ENCODE data around the gene ACTR6.
"Not testable (repeated sequence)": the region's sequence is repeated elsewhere in the genome, so short reads cannot be mapped to it uniquely, and the experiment has no call there.

Gene ACTR6

GRCh38 chr12:100222173-100222572 lies 21.6 kb downstream of the ACTR6 start:
- DNase-seq = not testable (repeated sequence)

GRCh38 chr12:100225491-100225890 lies 24.9 kb downstream of the ACTR6 start:
- no peak for DNase-seq

DNA sequence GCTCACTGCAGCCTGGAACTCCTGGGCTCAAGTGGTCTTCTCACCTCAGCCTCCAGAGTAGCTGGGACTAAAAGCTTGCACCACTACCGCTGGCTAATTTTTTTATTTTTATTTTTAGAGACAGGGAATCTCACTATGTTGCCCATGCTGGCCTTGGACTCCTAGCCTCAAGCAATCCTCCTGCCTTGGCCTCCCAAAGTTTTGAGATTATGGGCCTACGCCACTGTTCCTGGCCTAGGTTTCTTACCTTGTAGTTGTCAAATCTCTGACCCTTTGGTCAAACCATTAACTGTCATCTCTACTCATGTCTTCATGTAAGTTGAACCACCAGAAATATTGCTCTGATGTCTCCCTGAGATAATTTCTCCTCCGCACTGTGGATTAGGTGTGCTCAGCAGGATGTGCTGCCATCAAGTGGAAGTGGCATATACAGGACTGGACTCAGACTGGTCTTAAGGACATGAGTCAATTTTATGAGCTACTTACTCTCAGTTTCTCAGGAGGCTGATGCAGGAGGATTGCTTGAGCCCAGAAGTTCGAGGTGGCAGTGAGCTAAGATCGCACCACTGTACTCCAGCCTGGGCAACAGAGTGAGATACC lies 28.5 kb downstream of the ACTR6 start:
- no peak for DNase-seq

- no peak for DNase-seq
These were observed 29.3 kb downstream of the ACTR6 start for GRCh38 chr12:100229876-100230275.

GRCh38 chr12:100231873-100232272 lies 31.3 kb downstream of the ACTR6 start:
- DNase-seq = not testable (repeated sequence)

- DNase-seq = no peak
These were observed 33.6 kb downstream of the ACTR6 start for GRCh38 chr12:100234166-100234565.

- DNase-seq = no peak
These were observed 34.1 kb downstream of the ACTR6 start for GRCh38 chr12:100234591-100235304.

DNA sequence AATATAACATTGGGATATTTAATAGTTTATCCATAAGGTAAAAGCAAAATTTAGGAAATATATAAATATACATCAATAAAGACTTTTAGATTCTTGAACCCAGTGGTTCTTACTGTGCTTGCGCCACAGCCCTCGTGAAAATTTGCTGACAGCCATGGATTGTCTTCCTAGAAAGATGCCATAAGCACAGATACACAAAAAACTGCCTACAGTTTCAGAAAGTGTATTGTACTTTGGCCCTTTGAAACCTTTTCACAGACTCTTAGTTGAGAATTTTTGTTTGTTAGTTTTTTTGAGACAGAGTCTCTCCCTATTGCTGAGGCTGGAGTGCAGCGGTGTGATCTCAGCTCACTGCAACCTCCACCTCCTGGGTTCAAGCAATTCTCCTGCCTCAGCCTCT lies 38.2 kb downstream of the ACTR6 start:
- DNase-seq = no peak

- no peak for DNase-seq
These were observed 39.0 kb downstream of the ACTR6 start for GRCh38 chr12:100239589-100239988.

- DNase-seq = no peak
These were observed 42.5 kb downstream of the ACTR6 start for GRCh38 chr12:100243137-100243536.

- no peak for DNase-seq
These were observed 47.1 kb downstream of the ACTR6 start for GRCh38 chr12:100247765-100248164.

DNA sequence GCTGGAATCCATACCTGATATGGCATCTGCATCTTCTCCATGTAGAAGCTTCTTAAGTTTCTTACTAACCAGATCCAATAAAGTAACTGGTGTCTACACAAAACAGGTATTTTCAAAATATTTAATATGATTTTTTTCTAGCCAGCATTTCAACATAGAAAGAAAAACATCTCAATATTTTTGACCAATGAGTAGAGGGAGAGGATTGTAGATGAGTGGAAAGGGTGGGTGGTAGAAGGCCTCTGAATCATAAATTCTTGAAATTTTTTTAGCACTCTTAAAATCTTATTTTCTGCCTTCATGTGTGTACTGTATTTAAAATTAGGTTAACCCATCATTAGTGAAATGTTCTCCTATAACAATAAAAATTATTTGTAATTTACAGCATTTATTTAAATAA lies 48.3 kb downstream of the ACTR6 start:
- DNase-seq = no peak

- no peak for DNase-seq
These were observed 49.3 kb downstream of the ACTR6 start for GRCh38 chr12:100249941-100250340.

DNA sequence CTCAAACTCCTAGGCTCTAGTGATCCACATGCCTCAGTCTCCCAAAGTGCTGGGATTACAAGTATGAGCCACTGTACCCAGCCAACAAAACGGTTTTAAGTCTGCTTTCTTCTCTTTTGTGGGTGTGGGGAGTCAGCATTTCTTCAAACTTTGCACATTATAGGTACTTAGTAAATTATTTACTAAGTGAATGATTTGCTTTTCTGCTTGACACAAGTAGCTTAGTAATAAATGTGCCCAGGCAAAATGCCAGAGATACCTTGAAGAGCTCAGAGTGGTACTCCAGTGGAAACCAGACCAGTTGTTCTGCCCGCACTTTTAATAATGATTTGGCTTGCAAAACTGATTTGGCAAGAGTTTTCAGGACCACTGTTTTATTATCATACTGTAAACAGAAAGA lies 51.3 kb downstream of the ACTR6 start:
- no peak for DNase-seq

DNA sequence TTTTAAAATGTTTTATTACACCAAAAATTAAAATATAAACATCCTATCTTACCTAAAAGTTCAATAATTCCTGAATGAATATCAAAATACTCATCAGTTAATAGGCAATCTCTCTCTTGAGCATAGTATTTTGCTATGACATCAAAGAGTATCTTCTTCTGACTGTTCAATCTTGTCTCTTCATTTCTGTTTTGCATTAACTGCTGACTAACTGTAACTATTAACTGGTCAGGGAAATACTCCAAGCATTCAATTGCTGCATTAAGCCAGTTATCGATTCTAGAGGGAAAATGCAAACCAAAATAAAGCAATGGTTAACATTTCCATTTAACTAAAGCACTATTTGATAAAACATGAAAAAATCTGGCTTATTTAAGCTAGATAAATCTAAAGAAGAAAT lies 52.8 kb downstream of the ACTR6 start:
- DNase-seq = no peak

DNA sequence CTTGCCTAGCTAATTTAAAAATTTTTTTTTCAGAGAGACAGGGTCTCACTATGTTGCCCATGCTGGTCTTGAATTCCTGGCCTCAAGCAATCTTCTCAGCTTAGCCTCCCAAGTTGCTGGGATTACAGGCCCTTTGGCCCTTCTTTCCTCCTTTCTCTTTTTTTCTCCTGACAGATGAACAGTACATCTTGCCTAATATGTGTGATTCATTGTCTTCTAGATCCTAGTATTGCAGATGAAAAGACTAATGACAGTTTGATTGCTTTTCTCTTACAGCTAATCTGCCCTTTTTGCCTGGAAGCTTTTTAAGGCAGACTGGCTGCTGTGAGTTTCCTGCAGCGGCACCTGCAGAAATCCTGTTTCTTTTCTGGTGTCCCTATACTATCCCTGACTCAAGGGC lies 54.3 kb downstream of the ACTR6 start:
- no peak for DNase-seq

- no peak for DNase-seq
These were observed 57.5 kb downstream of the ACTR6 start for GRCh38 chr12:100258127-100258526.

GRCh38 chr12:100263131-100263530 lies 62.5 kb downstream of the ACTR6 start:
- no peak for DNase-seq

- not testable (repeated sequence) for DNase-seq
These were observed 64.5 kb downstream of the ACTR6 start for GRCh38 chr12:100265107-100265506.

DNA sequence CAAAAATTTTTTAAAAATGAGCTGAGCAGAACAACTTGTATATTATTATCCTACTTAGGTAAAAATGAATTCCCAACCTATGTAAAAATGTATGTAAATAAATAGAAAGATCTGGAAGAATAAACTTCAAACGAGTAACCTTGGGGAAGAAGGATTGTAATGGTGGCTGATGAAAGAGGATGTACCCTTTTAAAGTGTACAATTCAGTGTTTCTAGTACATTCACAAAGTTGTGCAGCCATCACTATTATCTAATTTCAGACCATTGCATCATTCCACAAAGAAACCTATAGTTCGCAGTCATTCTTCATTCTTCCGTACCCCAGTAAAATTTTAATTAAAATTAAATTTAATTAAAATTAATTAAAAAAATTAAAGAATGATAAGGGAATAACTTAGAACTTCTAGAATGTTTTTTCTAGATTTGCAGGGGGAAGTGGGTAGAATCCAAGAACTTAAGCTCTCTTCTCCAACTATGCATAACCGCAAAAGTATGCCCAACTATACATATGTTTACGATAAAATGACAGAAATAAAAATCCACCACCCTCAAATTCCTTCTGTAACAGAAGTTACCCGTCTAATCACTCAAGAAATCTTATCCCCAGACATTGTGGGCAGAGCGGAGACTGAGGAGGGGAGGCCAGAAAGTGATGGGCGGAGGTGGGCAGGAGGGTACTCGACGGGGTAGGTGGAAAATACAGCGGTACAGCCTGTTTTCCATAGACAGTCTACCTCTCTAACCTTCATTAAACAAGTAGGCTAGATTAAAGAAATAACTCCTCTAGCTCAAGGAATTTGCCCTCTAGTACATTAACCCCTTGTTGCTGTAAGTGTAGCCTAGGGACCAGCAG lies 65.3 kb downstream of the ACTR6 start:
- DNase-seq = no peak

DNA sequence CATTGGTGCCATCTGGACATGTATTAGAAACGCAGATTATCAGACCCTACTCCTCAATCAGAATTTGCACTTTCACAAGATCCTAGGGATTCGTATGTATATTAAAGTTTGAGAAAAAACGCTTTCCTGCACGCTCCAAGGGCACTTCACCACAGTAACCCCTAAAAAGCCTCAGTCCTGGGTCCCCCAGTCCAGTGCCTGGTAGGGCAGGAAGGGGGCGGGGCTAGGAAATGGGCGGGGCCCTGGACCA lies 65.9 kb downstream of the ACTR6 start:
- DNase-seq = peak; percentile 90

DNA sequence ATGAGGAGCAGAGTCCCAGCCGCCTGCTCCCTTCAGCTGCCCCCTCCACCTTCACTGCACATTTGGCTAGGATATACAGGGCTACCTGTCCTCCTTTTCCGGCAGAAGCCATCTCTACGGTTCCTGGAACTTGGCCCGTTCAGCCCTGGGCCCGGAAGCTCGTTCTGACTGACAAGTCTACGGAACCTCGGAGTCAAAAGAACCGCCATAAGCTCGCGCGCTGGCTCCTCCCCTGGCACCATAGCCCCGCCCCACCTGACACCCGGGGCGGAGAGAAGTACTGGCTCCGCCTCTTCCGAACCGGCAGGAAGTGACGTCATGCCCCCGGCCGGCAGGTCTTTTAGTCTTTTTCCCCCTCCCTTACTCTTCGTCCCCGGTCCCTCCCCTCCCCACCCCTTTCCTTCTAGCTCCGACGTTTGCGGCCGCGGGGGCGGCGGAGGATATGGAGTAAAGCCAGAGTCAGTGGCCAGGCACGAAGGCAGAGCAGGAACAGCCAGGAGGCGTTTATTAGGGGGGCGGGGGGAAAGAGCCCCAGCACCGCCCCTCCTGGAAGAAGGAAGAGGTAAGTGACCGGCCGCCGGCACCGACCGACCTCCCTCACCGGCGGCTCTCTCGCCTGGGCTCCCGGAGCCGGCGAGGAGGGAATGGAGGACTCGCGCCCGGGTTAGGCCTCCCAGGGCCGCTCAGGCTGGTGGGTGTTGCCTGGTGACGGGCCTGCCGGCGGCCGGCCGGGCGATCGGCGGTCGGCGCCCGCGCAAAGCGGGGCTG lies 66.4 kb downstream of the ACTR6 start, which contains the start of the genes DEPDC4 and SCYL2:
DEPDC4 (minus strand) TSS at position 245 of the 768 bp plus-strand sequence; CDS start at position 242, 3 bp downstream.
SCYL2 (plus strand) TSS at position 343 of the 768 bp plus-strand sequence. CDS start 15,794 bp downstream, outside the sequence.
- DNase-seq = peak; percentile 89
